Activated T-cell treated with anti-CD3 and anti-CD28 coated beads, Interleukin-2, amount 50 U/mL, for 4 hours (primary cell): Measurements from ENCODE around the gene SDCCAG8. TPM values are rescaled to one million over a fixed set of nuclear protein-coding genes. Genes with fewer than 3 reads are reported as not detected.

Experiments
- ATAC-seq, 2 donors: fragments of 200-7000 bp; cut with Tn5 transposase; one replicate each; pipeline ENCODE4 v1.10.0; 2021
- DNase-seq: peaks from one replicate; pipeline ENCODE4 v3.0.0-alpha.2; 2020
- H3K27me3 Mint-ChIP-seq: one replicate; pipeline ENCODE4 v1.8.0; 2021; ENCODE audit warnings: low read depth, mixed read lengths
- H3K36me3 Mint-ChIP-seq: one replicate; pipeline ENCODE4 v1.8.0; 2022; ENCODE audit warnings: mixed read lengths; ENCODE audit not compliant: insufficient read depth
- H3K4me1 Mint-ChIP-seq: one replicate; pipeline ENCODE4 v1.8.0; 2021; ENCODE audit warnings: low read depth, mixed read lengths
- H3K4me3 Mint-ChIP-seq: one replicate; pipeline ENCODE4 v1.8.0; 2021; ENCODE audit warnings: mild to moderate bottlenecking, moderate library complexity, mixed read lengths
- H3K9me3 Mint-ChIP-seq: one replicate; pipeline ENCODE4 v1.8.0; 2021; ENCODE audit warnings: mixed read lengths
- total RNA-seq, 3 donors: library from RNA; stranded (reverse); gene quantifications; one replicate each; pipeline ENCODE4 v1.2.1, GENCODE V29; 2021

Gene SDCCAG8
- total RNA-seq, 3 donors from 2014 or later: 8.2 to 14.4 (median 11.6) TPM

- H3K9me3 Mint-ChIP-seq: no peaks in the 10 kb centered on the region
- H3K36me3 Mint-ChIP-seq: peaks cover under 1% of the 10 kb centered on the region
- H3K4me3 Mint-ChIP-seq: no peak overlapping the region
- ATAC-seq (no peak), DNase-seq (no peak)
- H3K27me3 Mint-ChIP-seq: no peaks in the 10 kb centered on the region
- H3K4me1 Mint-ChIP-seq: peaks cover 26% of the 10 kb centered on the region
Measured at GRCh38 chr1:243246916-243247315, 8.9 kb upstream of the SDCCAG8 start.

GRCh38 chr1:243247901-243248300 lies 7.9 kb upstream of the SDCCAG8 start:
- ATAC-seq: no peak
- Mint-ChIP-seq H3K36me3 (no peaks in the 10 kb centered on the region), H3K9me3 (no peaks in the 10 kb centered on the region)

GRCh38 chr1:243249214-243249613 lies 6.6 kb upstream of the SDCCAG8 start:
- H3K27me3 Mint-ChIP-seq: no peaks in the 10 kb centered on the region
- peaks cover 40% of the 10 kb centered on the region for H3K4me1 Mint-ChIP-seq
- H3K9me3 Mint-ChIP-seq: no peaks in the 10 kb centered on the region
- DNase-seq (no peak), ATAC-seq (no peak)
- no peaks in the 10 kb centered on the region for H3K36me3 Mint-ChIP-seq
- no peak overlapping the region for H3K4me3 Mint-ChIP-seq

More at GRCh38 chr1:243247901-243248300, 7.9 kb upstream of the SDCCAG8 start:
- Mint-ChIP-seq H3K27me3 (no peaks in the 10 kb centered on the region), H3K4me3 (no peak overlapping the region), H3K4me1 (peaks cover 30% of the 10 kb centered on the region)
- DNase-seq: no peak

DNA sequence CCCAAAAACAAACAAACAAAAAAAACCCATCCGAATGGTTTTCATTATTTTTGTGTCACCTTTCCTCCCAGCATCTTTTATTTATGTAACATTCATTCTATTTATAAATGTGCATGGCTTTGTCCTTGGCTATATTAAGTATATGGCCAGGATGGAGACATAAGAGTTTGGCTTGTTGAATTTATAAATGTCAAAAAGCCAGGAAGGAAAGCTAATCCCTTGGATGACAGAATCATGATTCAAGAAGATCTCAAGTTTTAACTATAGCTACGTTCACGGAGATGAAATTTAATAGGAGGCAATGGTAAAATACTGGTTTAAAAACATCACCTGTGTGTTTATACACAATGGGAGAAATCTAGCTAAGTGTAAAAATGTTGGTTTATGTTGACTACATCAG lies 5.7 kb upstream of the SDCCAG8 start:
- Mint-ChIP-seq H3K4me1 (peaks cover 42% of the 10 kb centered on the region), H3K4me3 (no peak overlapping the region), H3K36me3 (no peaks in the 10 kb centered on the region), H3K9me3 (no peaks in the 10 kb centered on the region), H3K27me3 (no peaks in the 10 kb centered on the region)
- ATAC-seq: no peak
- no peak for DNase-seq

DNA sequence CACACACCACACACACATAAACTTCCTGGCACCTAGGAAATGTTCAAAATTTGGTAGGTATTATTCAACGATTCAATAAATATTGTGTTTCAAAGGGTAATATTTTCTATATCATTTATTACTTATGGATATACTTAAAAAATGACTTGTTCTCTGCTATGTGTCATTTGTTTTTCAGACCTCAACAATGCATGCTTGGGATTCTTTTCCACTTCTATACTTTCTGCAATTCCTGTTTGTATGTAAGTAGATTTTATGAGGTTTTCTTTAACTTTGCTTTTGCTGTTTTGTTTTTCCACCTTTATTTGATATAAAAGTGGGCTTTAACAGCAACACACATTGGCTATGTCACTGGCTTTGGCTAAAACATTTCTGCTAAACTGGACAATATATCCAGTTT lies 4.3 kb upstream of the SDCCAG8 start:
- H3K36me3 Mint-ChIP-seq: no peaks in the 10 kb centered on the region
- H3K4me3 Mint-ChIP-seq: no peak overlapping the region
- H3K4me1 Mint-ChIP-seq: peaks cover 47% of the 10 kb centered on the region
- H3K9me3 Mint-ChIP-seq: no peaks in the 10 kb centered on the region
- no peaks in the 10 kb centered on the region for H3K27me3 Mint-ChIP-seq
- DNase-seq (no peak), ATAC-seq (no peak)

GRCh38 chr1:243253211-243253925 lies 2.5 kb upstream of the SDCCAG8 start:
- DNase-seq (no peak), ATAC-seq (no peak)
- Mint-ChIP-seq H3K9me3 (no peaks in the 10 kb centered on the region), H3K36me3 (no peaks in the 10 kb centered on the region), H3K4me3 (peak overlapping the region; percentile 98), H3K4me1 (peaks cover 44% of the 10 kb centered on the region), H3K27me3 (no peaks in the 10 kb centered on the region)

GRCh38 chr1:243253926-243254232 lies 2.0 kb upstream of the SDCCAG8 start:
- no peaks in the 10 kb centered on the region for H3K27me3 Mint-ChIP-seq
- ATAC-seq: no peak

DNA sequence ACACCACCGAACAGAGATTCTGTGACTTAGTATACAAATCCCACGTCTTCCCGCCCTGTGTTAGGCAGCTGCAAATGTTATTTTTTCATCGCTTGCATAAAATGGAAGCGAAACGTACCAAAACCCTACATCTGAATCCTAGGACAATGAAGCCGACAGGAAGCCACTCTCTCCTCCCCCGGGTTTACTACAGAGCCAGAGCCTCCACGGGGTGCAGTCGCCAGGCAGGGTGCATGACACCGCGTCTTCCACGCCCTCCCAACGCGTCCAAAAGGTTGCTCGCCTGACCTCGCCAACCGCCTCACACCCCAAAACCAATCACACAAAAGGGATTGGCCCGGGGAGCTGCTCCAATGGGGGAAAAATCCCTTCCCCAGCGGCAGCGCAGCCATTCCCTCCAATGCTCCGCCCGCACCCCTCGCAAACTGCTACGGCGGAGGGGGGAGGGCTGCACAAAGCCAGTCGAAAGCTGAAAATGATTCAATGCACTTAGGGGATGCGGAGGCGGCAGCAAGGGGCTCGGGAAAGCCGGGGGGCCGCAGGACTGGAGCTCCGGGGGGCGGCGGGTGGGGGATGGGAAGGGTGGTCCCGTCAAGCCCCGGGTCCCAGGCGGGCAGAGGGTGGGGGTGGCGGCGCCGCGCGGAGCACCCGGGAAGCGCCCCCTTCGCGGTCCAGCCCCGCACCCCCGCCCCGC lies 1.5 kb upstream of the SDCCAG8 start:
- Mint-ChIP-seq H3K4me3 (peak overlapping the region; percentile 98), H3K36me3 (no peaks in the 10 kb centered on the region), H3K4me1 (peaks cover 41% of the 10 kb centered on the region), H3K9me3 (no peaks in the 10 kb centered on the region), H3K27me3 (no peaks in the 10 kb centered on the region)
- DNase-seq: peak; percentile 42
- peak; percentile 26 to 35 for ATAC-seq

More at GRCh38 chr1:243253926-243254232, 2.0 kb upstream of the SDCCAG8 start:
- H3K9me3 Mint-ChIP-seq: no peaks in the 10 kb centered on the region
- H3K36me3 Mint-ChIP-seq: no peaks in the 10 kb centered on the region
- DNase-seq: no peak
- peaks cover 41% of the 10 kb centered on the region for H3K4me1 Mint-ChIP-seq
- peak overlapping the region; percentile 98 for H3K4me3 Mint-ChIP-seq

DNA sequence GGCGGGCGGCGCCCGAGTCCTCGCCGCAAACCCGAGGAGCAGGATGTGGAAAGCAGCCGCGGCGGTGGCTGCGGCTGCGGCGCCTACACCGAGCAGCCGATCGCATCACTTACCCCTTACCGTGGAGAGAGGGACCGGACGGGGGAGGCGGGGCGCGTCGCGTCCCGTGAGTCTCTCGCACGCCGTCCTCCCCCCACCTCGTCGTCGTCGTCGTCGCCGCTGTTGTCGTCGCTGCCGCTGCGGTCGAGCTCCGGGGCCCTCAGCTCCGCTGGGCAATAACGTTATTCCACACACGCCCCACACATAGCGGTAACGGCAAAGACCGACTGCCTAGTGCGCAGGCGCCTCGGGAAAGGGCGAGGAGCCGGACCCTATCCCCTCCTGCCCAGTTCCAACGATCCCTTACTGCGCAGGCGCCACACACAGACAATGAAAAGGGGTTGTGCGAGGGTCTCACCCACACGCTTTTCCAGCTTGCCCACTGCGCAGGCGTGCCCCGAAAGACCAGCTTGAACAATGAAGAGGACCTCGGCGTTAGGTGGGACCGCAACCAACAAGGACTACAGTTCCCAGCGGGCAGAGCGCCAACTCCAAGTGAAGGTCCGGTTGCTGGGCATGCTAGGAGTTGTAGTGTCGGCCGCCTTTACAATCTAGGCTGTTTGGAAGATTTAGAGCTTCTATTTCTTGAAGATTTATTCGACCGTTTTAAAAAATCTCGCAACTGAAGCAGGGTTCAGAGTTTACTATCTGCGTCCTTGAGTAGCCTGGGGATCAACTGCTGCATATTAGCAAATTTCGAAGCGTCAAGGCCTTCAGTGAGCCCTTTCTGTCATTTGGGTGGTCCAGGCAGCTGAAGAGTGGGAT lies 682 bp upstream of the SDCCAG8 start, which contains the start of gene CEP170:
TSS of gene CEP170 (minus strand) at position 355 of the 864 bp plus-strand sequence. CDS start 30,001 bp downstream, outside the sequence.
- DNase-seq: peak; percentile 80
- H3K9me3 Mint-ChIP-seq: no peaks in the 10 kb centered on the region
- peak within 1 kb of the TSS; percentile 98 for H3K4me3 Mint-ChIP-seq
- peaks cover 1% of the 10 kb centered on the region for H3K36me3 Mint-ChIP-seq
- no peaks in the 10 kb centered on the region for H3K27me3 Mint-ChIP-seq
- ATAC-seq: peak; percentile 72
- H3K4me1 Mint-ChIP-seq: peaks cover 42% of the 10 kb centered on the region

- H3K4me3 Mint-ChIP-seq: peak overlapping the region; percentile 97
- no peaks in the 10 kb centered on the region for H3K9me3 Mint-ChIP-seq
- no peaks in the 10 kb centered on the region for H3K27me3 Mint-ChIP-seq
- H3K4me1 Mint-ChIP-seq: peaks cover 36% of the 10 kb centered on the region
- DNase-seq (no peak), ATAC-seq (no peak)
- H3K36me3 Mint-ChIP-seq: peaks cover 8% of the 10 kb centered on the region
Measured at GRCh38 chr1:243256590-243256989, 749 bp downstream of the SDCCAG8 start.

- Mint-ChIP-seq H3K4me3 (peak overlapping the region; percentile 97), H3K36me3 (peaks cover 8% of the 10 kb centered on the region), H3K9me3 (no peaks in the 10 kb centered on the region), H3K27me3 (no peaks in the 10 kb centered on the region), H3K4me1 (peaks cover 31% of the 10 kb centered on the region)
- ATAC-seq: no peak
- no peak for DNase-seq
Measured at GRCh38 chr1:243257189-243257588, 1.3 kb downstream of the SDCCAG8 start.

DNA sequence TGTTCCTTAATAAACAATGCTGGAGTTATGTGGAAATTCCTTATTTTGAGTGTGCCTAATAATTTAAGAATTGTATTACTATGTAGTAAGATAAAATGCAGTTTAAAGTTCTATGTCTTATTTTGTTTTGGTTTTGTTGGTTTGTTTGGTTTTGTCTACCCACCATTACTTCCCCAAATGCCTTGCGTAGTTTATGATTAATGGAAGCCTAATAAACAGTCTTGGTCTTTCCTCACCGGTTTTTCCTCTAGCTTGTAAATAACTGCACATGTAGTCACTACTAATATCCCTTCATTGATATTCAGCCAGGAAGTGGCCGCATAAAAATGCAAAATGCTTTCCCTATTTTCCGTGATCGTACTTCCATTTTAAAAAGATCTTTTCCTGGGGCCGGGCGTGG lies 2.9 kb downstream of the SDCCAG8 start:
- H3K9me3 Mint-ChIP-seq: no peaks in the 10 kb centered on the region
- H3K36me3 Mint-ChIP-seq: peaks cover 9% of the 10 kb centered on the region
- DNase-seq (no peak), ATAC-seq (no peak)
- no peaks in the 10 kb centered on the region for H3K27me3 Mint-ChIP-seq
- H3K4me1 Mint-ChIP-seq: peaks cover 21% of the 10 kb centered on the region
- no peak overlapping the region for H3K4me3 Mint-ChIP-seq

DNA sequence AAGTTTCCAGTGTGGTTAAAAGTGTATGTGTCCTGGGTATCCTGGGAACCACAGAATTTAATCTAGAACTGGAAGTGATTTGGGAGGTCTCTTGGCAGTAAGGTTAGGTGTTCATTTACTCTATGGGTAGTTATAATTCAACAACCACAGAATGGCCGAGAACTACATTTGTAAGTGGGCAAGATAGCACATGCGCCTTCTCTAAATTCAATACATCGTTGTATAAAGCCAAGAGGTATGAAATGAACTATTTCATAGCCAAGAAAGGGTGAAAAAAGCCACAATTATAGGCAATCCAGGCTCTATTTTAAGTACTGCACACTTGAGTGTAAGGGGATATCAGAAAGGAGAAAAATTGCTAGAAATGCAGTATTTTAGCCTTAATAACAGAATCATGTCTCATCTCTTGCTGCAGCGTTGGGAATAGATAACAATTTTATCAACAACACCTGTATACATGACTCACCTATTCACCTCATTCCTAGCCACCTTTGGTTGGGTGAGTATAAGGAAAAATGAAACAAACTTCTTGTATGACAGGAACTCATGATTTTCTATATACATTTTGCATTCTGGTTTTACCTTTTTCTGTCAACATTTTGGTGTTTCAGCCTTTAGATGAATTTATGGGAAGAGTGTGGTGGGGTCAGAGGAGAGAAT lies 4.5 kb downstream of the SDCCAG8 start:
- Mint-ChIP-seq H3K9me3 (no peaks in the 10 kb centered on the region), H3K27me3 (no peaks in the 10 kb centered on the region), H3K4me3 (no peak overlapping the region), H3K36me3 (peaks cover 9% of the 10 kb centered on the region), H3K4me1 (peaks cover 24% of the 10 kb centered on the region)
- no peak for DNase-seq
- no peak for ATAC-seq

DNA sequence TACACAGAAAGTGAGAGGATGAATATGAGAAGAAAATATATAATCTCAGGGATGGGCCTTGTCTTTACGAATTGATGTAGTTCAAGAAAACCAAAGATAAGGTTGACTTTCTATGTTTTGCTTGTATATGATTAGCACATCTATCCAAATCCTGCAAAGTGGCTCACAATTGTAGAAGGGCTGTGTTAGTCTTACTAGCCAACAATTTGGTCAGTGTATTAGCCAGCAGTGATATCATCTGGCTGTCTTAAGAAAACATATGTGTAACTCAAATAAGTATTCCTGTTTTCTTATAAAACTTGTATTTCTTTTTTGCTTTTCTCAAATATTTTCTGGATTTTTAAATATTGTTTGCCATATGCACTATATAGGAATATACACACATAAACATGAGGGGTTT lies 5.5 kb downstream of the SDCCAG8 start:
- H3K27me3 Mint-ChIP-seq: no peaks in the 10 kb centered on the region
- H3K4me1 Mint-ChIP-seq: peaks cover 21% of the 10 kb centered on the region
- DNase-seq: no peak
- no peak for ATAC-seq
- peaks cover 9% of the 10 kb centered on the region for H3K36me3 Mint-ChIP-seq
- no peaks in the 10 kb centered on the region for H3K9me3 Mint-ChIP-seq
- no peak overlapping the region for H3K4me3 Mint-ChIP-seq
